Hematopoietic multipotent progenitor cell (in vitro differentiated cells): ENCODE results near the gene CSAD. TPM values are rescaled to one million over a fixed set of nuclear protein-coding genes. Genes with fewer than 3 reads are reported as not detected.

ENCODE experiments used
- DNase-seq, 3 donors: peaks; one replicate each; pipeline ENCODE4 v3.0.0-alpha.2; 2011 to 2015; ENCODE audit warnings: low read depth in 2 of 3, low spot score in 2 of 3
- total RNA-seq: library from RNA; depleted of rRNA; stranded (reverse); fragments of >200 nt; gene quantifications from one replicate; pipeline ENCODE4 v1.2.3, GENCODE V29; 2012

Gene CSAD, protein sequence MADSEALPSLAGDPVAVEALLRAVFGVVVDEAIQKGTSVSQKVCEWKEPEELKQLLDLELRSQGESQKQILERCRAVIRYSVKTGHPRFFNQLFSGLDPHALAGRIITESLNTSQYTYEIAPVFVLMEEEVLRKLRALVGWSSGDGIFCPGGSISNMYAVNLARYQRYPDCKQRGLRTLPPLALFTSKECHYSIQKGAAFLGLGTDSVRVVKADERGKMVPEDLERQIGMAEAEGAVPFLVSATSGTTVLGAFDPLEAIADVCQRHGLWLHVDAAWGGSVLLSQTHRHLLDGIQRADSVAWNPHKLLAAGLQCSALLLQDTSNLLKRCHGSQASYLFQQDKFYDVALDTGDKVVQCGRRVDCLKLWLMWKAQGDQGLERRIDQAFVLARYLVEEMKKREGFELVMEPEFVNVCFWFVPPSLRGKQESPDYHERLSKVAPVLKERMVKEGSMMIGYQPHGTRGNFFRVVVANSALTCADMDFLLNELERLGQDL
- total RNA-seq: 7.3 TPM

DNA sequence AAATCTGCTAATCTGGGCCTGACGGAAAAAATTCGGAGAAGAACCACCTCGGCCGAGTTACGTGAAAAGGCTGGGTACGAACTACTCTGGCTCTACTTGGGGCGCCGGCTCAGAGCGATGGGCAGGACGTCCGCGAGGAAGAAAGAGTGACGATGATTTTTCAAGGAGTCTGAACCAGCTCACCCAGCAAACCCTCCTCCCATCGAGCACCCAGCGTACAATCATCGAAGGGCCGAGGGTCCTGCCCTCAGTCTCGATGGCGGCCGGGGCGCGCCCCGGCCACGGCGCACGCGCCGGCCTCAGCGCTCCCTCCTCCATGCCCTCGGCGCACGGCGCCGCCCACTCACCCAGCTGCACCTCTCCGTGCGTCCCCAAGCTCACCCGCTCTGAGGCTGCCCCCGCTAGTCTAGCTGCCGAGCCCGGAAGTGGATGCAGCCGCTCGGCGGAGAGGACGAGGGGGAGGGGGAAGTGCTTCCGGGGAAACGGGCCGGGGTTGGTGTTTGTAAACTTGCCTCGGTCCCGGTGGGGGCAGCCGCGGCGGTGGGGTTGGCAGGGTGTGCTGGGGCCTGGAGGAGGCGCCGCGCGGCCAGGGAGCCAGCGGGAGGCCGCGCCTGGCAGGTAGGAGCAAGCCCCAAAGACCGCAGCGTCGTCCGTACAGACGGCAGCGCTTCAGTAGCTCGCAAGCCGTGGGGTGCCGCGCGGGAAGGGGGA lies at the start of gene CSAD, which contains the start of gene ZNF740:
CSAD (minus strand) TSS at position 706 of the 711 bp plus-strand sequence. CDS start 7,455 bp downstream, outside the sequence.
ZNF740 (plus strand) TSS at position 503 of the 711 bp plus-strand sequence. CDS start 1,262 bp downstream, outside the sequence.
- DNase-seq: peak; percentile 92 to 99 (median 98)

DNA sequence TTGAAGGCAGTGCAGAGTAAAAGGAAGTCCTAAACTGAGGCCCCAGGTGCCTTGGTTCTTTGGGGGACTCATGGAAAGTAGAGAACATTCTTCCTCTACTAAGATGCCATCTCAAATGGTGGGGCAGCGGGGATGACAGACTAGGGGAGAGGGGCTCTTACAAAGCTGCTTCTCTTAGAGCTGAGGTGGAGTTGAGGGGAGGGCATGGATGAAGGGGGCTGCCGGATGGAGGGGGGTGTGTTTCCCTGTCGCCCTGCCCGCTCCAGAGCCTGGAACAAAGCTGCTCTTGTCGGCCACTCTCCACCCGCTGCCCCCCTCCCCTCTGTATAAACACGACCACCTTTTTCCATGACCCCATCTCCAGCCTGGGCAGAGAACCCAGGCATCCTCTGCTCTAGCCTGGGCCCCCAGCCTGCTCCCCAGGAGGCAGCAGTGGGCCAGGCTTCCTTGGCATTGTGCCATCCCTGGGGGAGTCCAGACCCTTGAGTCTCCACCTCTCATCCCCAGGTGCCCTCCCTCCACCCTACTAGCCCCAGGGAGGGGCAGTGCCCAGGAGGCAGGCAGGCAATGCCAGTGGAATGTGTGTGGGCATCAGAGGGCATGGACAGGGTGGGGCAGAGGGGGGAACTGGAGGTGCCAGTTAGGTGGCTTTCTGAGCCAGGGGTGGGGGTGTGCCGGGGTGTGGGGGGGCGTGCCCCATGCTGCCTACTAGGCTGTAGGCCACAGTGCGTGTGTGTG lies 49.6 kb upstream of the CSAD start:
- no peak for DNase-seq

DNA sequence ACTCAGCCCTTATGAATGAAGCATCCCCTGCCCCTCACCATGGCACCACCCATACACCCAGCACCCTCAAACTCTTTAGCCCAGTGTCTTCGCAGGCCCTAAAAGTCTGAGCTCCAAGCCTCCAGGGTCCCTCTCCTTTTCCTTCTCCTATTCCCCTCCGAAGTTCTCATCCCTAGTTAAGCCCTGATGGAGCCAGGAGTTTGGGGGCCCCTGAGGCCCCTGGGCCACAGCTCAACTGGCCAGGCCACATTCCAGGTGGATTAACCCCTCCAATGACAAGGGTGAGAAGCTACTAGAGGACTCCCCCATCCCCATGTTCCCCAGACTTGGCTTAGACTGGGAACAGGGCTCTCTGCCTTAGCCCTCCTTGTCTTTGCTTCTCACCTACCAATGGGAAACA lies 48.7 kb upstream of the CSAD start:
- no peak for DNase-seq

DNA sequence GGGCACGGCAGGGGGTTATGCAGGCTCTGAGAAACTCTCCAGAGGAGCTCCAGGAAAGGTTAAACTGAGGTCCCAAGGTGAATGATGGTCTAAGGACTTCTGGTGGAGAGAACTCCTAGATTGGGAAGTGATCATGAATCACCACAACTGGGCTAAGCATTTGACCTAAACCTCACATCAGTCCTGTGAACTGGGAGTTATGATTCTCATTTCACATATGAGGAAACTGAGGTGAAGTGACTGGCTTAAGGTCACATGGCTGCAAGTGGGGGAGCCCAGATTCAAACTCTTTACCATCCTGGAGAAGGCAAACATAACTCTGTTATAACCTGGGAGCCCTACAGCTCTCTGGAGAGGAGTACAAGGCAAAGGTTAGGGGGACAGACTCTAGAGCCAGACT lies 47.1 kb upstream of the CSAD start:
- no peak for DNase-seq

DNA sequence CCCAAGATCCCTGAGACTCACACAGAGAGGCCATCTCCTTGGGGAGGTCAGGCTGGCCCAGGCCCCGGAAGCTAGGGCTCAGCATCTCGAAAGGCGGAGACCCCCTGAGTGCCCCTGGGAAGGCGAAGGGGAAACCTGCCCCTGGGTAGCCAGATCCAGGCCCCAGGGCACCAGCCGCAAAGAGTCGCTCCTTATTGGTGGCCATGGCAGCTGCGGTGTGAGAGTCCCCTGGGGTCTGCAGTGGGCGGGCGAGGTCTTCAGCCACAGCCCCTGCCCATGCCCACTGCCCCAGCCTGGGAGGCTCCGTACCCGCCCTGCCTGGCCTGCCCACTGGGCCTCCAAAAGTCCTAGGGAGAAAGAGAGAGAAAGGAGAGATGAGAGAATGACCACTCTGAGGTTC lies 46.6 kb upstream of the CSAD start:
- no peak for DNase-seq

DNA sequence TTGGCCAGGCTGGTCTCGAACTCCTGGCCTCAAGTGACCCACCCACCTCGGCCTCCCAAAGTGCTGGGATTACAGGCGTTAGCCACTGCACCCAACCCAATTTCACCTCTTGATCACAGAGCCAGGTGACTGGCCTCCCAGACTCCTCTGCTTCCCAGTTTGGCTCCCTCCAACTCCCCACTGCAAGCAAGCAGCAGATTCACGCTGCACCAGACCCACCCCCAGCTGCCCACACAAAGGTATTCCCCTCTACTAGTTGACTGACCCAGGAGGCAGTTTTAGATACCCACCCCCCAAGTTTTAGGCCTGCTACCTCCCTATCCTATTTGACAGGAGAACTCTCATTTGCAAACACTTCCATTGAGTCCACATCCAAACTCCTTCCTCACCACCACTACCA lies 46.1 kb upstream of the CSAD start:
- DNase-seq: no peak

DNA sequence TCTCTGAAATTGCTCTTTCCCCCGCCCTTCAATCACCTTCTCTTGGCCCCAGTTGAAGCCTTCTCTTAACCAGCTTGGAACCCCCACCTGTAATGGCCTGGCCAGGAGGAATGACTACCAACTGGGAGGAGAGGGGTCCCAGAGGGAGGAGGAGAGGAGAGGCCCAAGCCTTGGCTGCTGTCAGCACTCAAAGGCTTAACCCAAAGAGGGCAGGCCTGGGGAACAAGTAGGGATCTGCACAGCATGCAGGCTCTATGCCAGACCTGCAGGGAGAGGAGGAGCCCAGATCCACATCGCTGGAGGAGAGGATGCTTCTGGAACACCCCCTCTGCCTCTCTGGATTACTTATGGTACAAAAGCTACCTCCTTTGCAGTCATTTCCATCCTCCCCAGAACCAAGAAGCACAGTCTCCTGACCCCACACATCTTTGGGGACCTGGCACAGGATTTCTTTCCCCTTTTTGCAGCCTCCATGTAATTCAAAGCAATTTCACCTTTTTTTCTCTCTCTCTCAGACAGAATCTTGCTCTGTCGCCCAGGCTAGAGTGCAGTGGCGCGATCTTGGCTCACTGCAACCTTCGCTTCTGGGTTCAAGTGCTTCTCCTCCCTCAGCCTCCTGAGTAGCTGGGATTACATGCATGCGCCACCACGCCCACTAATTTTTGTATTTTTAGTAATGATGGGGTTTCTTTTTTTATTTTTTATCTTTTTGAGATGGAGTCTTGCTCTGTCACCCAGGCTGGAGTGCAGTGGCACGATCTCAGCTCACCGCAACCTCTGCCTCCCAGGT lies 45.1 kb upstream of the CSAD start:
- DNase-seq: no peak

DNA sequence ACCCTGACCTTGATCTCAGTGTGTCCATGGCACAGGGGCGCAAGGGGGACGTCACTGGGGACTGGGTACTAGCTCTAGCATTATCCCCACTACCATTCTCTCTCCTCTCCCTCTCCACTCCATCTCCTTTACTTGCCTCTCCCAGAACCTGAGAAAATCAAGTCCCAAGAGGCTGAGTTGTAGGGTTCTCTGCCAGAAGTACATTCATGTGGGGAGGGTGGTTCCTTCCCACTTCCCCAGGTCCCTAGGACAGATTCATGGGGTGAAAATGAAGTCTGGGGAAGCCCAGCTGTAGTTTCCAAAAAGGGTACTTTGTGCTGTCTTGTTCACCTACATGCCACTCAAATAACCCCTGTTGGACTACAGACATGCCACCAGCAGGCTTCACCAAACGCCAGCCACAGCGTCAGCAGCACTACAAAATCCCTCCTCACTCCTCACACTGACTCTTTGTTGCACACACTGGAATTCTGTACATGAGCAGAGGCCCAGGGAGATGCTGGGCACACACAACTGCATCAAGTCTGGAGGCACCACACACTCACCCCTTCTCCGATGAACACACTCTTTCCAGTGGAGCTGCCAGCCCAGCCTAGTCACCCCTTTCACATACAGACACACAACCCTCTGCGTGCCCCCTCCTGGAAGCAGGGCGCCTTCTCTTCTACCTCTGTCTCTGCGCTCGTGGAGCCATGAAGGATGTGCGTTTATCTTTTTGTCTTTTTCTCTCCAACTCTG lies 44.3 kb upstream of the CSAD start:
- DNase-seq: no peak

DNA sequence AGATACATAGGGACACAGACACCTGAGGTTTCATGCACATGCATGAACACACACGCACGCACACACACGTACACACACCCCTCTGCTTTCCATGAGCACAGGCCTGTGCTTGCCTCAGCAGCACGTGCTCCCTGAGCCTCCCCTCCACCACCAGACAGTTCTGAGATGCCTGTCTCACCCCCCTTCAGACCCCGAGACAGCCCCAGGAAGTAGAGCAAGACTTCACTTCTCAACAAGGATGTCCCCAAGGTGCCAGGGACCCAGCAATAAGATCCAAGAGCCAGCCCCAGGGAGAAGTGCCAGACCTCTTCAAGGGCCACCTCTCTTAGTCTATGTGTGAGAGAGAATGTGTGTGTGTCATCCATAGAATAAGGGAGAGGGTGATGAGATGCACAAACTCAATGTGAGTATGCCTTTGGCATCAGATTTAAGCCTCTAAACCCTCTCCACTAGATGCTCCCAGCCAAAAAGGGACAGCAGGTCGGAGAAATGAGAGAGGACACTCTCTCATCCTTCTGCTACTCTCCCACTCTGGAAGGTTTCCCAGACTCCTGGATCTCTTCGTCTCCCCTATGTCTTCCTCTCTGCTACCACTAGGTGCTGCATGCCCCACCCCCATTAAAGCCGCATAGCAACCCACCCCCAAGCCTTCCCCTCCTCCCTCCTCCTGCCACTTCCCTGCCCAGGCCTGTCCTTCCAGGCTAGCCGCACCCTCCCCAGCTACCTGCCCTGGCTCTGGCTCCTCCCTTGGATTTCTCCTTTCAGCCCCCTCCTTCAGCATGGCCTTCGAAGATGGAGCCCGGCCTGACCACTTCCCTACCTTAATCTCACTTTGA lies 43.6 kb upstream of the CSAD start:
- DNase-seq: no peak

DNA sequence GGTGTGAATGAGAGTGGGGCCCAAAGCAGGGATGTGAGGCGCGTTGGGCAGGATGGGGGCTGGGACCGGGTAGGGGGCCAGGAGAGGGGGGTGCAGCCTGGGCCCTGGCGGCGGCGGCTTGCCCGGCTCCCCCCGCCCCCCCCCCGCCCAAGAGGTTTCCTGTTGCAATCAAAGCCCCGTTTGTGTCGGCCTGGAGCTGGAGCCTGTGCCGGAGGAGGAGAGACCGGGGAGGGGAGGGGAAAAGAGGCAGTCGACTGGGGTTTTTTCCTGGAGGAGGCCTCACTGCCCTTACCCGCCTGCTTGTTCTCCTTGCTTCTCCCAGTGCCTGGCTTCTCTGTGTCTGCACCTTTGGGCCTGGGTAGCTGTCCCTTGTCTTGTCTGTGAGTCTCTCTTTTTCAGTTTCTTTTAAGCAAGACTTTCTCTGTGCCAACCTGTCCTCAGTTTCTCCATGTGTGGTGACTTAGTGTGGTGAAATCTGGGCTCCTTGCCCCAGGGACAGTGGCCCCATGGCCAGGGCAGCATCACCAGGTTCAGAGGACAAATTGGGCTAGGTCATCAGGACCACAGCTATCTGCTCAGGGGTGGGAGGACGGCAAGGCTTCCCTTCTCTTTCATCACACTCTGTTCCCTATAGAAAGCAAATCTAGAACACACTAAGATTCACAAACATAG lies 42.8 kb upstream of the CSAD start:
- DNase-seq: no peak

DNA sequence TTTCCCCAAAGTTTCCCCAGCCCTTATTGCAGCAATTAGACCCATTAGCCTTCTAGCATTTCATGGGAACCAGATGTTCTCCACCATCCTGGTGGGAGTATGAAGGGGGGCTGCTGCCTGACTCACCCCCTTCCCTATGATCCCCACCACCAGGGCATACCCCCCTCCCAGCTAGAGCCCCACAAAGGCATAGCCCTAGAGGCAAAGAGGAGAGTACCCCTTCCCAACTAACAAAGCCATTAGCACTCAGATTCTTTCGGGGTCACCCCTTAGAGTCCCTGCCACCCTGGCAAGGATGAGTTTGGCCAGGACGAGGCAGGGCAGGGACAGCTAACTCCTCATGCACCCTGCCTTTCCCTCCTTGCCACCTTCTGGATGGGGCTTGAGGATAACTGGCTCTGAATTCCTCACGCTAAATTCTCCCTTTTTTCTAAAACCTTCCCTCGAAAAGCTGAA lies 42.1 kb upstream of the CSAD start:
- DNase-seq: no peak

DNA sequence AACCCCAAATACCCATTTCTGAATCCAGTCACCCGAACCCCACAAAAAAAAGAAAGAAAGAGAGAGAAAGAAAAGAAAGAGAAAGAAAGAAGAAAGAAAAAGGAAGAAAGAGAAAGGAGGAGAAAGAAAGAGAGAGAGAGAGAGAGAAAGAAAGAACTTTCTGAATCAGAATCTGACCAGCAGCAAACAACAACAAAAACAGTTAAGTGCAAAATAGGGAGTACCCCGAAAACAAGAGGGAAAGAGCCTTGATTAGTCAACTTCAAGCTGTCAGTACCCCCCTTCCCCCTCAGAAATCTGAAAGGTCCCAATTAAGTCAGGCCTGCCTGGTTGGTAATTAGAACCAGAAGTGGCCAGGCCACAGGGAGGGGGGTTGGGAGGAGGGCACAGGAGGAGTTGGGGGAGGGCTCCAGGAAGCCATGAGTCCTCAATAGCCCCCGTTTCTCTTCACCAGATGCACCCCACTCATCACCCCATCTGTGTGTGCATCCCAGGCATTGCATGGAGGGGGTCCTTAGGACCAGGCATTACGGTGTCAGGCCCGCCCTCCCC lies 41.5 kb upstream of the CSAD start:
- DNase-seq: no peak

DNA sequence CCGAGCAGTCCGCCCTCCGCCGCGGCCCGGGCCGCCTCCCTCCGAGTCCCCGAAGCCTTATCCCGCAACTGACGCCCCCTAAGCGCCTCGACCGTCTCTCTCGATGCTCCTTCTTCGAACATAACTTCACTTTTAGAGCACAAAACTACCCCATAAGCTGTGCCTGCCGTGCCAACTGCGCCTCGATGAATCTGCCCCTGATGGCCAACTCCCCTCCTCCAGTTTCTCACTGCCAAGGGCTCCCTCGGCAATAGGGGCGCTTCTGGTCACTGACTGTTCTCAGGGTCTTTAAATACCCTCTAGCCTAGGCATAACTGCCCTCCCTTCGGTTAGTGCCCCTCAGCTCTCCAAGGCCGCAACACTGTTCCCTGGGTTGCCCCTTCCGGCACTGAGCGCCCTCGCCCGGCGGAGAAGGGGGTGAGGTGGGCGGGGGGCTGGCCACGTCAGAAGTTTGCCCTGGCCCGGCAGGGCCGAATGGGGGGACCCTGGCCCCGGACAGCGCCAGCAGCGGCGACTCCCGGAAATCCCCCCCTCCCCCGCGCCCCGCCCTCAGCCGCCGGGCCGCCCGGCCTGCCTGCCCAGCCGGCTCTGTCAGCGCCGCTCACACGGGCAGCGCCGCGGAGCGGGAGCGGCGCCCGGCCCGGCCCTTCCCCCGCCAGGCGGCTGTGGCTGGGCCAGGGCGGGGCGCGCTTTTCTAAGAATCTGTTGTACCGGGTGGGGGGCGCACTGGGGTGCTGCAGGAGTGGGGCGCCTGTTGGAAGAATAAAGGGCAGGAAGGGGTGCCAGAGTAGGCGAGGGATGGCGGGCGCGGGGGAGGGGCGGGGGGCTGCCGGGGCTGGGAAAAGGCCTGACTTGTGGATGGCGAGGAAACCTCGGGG lies 40.7 kb upstream of the CSAD start:
- DNase-seq: peak in 2 of 3 donors; percentile 58 to 68

DNA sequence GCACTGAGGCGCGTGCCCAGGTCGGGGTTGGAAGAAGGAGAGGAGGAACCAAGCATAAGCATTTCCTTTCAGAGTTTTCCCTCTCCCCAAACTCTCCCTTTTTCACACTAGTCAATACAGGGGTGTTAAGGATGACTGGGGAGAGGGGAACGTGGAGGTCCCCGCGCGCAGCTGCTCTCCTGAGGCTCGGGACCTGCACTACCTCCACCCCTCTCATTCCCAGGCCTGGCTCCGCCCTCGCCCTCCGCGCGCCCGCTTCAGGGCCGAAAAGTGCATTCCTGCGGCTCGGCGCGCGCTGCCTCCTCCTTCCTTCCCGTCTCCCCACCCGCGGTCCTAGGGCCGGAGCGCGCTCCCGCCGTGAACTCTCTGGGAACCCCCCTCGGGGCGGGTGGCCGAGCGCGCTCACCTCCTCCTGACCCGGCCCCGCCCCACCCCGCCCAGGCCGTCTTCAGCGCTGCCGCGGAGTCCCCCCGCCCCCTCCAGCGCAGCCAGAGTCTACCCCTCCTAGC lies 40.0 kb upstream of the CSAD start:
- peak; percentile 58 to 86 (median 76) for DNase-seq

DNA sequence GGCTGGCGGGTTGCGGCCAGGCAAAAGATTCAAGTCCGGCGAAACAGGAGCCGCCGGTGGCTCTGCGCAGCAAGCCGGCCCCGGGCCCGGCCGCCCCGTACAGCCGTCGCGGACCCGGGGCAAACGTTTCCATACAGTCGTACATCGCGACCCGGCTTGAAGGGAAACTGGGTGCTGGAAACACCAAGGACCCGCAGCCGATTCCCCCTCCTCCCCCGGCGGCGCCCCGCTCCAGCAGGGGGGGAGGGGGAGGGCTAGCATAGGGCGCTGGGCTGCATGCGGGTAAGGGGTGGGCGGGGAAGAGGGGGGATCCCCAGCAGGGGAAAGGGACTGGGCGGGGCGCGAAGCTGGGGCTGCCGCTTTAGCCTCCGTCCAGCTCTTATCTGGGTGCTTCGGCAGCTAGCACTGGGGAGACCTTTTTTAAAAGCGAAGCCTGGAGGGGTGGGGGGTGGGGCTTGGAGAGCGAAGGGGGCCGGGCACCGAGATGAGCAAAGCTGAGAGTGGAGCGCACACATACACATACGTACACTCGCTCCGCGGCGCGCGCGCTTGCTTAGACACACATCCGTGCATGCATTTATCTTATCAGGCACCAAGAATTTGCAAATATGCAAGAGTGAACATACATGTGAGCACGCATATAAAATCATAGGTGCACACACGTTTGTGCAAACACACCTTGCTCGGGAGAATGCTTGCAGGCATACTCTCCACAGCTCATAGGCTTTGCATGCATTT lies 39.4 kb upstream of the CSAD start:
- peak; percentile 54 to 67 (median 60) for DNase-seq
